T1000 (cell line): ENCODE results near the gene CWF19L1.
"Not testable (repeated sequence)": the region's sequence is repeated elsewhere in the genome, so short reads cannot be mapped to it uniquely, and the experiment has no call there.

ENCODE experiments used
- DNase-seq: peaks from one replicate; lab custom pipeline; 2025; ENCODE audit warnings: mixed read lengths; lab: John Stamatoyannopoulos, UW

Gene CWF19L1

GRCh38 chr10:100267239-100268104 lies at the start of gene CWF19L1:
Gene CWF19L1 (minus strand): TSS chr10:100267638. CDS start chr10:100267593, 45 bp downstream.
- peak; percentile 45 for DNase-seq

DNA sequence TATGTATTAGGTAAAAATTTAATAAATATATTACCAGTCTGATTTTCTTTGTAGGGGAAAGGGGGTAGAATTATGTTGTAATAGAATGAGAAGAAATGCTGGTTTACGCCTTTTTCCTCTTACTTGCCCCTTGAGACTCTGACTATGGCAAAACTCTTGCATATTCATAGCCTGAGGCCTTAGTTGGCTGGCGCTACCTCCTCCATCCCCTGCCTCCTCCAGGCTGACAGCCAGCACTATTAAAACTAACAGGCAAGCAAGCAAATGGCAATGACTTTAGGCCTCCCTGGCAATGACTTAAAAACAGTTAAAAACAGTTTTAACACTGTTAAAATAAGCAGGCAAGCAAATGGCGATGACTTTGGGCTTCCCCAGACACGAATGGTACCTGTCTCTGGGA lies 48.2 kb upstream of the CWF19L1 start:
- DNase-seq = no peak

- no peak for DNase-seq
Measured at GRCh38 chr10:100311298-100311697, 43.9 kb upstream of the CWF19L1 start.

GRCh38 chr10:100307684-100308083 lies 40.2 kb upstream of the CWF19L1 start:
- DNase-seq = no peak

- DNase-seq = no peak
Measured at GRCh38 chr10:100306861-100307260, 39.4 kb upstream of the CWF19L1 start.

DNA sequence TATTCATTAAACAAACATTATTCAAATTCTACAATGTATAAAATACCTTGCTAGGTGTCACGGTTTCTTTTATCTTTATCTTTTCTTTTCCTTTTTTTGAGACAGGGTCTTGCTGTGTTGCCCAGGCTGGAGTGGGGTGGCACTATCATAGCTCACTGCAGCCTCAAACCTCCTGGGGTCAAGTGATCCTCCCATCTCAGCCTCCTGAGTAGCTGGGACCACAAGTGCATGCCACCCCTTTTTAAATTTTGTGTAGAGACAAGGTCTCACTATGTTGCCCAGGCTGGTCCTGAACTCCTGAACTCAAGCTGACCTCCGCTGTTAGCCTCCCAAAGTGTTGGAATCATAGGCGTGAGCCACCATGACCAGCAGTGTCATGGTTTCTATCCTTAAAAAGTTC lies 37.0 kb upstream of the CWF19L1 start:
- no peak for DNase-seq

DNA sequence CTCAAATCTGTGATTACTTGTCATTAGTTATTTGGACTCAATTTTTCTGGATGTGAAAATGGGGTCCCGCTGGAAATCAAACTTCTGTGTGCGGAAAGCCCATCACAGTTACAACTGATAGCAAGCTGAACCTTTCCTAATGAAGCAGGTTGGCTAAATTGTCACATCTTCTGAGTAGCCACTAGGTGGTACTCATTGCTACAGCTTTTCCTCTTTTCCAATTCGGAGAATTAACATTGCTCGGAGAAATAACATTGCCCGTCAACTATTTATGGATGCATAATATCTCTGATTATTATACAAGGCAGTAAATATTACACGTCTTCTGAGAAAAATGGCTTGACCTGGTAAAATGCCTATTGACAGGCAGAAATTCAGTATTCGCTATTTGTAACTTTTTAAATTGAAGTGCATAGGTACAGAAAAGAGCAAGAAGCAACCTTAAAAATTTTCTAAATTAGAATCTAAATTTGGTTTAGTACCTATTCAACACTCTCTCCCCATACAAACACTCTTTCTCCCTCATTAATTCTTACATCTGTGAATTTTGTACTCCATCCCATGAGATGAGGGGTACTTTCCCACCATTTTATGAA lies 36.4 kb upstream of the CWF19L1 start:
- no peak for DNase-seq

GRCh38 chr10:100301123-100301522 lies 33.7 kb upstream of the CWF19L1 start:
- DNase-seq = not testable (repeated sequence)

GRCh38 chr10:100297242-100297641 lies 29.8 kb upstream of the CWF19L1 start:
- no peak for DNase-seq

GRCh38 chr10:100293066-100293465 lies 25.6 kb upstream of the CWF19L1 start:
- no peak for DNase-seq

DNA sequence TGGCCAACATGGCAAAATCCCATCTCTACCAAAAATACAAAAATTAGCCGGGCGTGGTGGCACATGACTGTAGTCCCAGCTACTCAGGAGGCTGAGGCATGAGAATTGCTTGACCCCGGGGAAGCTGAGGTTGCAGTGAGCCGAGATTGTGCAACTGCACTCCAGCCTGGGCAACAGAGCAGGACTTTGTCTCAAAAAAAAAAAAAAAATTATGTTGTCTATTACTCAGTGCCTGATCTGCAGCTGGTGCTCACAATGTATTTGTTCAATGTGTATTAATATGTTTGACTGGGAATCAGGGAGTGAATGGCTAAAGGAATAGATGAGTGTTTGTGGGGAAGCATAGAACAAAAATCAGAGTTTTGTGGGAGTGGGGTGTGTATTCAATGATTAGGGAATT lies 24.9 kb upstream of the CWF19L1 start:
- DNase-seq = not testable (repeated sequence)

DNA sequence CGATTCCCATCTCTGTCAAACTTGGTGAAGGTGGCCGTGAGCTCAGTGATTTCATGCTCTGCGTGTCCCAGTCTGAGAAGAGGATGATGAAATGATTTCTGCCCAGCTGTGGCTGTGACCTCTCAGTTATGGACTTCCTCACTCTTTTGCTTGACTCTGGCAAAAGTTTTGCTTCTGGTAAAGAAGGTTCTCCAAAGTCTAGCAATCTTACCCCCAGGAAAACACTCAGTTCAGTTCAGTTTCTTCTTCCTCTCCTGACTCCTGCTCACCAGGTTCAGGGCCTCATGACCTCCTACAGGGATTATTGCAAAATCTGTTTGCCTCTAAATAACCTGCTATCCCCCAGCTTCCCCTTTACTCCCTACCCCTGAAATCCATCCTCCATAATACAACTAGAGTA lies 23.9 kb upstream of the CWF19L1 start:
- no peak for DNase-seq

GRCh38 chr10:100289641-100290040 lies 22.2 kb upstream of the CWF19L1 start:
- DNase-seq = no peak

GRCh38 chr10:100288196-100288595 lies 20.8 kb upstream of the CWF19L1 start:
- DNase-seq = no peak

GRCh38 chr10:100287756-100288155 lies 20.3 kb upstream of the CWF19L1 start:
- no peak for DNase-seq

DNA sequence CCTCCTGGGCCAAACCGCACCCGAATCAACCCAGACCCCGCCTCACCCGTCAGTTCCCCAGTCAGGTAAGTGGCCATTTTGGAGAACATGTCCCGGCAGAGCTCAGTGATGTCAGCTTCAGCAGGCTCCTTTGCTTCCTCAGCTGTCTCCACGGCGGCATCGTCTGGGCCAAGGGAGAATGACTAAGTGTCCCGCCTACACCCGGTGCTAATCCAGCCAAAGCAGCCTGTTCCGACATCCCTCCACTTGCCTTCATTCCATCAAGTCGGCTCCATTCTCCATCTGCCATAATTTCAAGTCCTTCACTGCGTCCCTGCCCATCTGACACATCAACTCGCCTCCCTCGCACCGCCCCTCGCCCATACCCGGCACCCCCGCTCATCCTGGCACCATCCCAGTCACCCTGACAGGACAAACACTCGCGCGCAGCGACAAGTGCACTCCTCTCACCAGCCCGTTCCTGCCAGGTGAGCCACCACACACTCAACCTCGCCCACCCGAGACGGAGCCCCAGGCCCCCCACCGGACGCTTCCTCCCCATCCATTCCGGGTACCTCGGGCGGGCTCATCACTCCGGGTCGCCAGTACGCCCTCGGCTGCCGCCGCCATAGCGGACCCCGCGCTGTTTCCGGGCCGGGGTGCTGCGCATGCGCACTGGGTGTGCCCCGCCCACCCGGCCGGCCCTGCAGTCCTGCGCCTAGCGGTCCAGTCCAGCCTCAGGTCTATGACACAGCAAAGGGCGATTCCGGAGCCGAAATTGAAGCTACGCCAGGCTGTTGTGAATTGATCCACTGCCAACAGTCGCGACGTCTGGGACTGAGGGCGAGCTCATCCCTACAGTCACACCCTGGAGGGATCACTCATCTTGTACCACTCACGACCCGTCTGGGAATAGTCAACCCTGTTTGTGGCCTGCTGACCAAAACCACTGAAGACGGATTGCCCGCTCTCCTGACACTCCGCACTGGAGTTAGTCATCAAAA lies 18.9 kb upstream of the CWF19L1 start, which contains the start of gene BLOC1S2:
Gene BLOC1S2, minus strand, starts transcription at position 630 of the 983 bp plus-strand sequence. Its CDS starts 21 bp downstream, at position 609.
- peak; percentile 92 for DNase-seq

- DNase-seq = not testable (repeated sequence)
Measured at GRCh38 chr10:100285326-100285725, 17.9 kb upstream of the CWF19L1 start.

DNA sequence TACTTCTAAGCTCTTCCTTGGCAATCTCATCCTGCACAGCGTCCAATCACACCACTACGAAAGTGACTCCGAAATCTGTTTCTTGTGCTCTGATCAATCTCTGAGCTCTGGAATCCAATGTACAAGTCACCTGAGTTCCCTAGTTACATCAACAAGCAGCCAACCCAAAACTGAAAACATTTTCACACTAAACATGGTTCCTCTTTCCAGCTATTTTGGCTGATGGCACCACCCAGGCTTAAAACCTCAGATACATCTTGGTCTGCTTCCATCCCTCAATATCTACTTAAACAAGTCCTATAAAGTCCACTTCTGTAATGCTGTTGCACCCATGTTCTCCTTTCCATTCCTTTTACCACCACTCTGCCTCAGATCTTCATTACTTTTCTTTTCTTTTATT lies 15.5 kb upstream of the CWF19L1 start:
- no peak for DNase-seq

DNA sequence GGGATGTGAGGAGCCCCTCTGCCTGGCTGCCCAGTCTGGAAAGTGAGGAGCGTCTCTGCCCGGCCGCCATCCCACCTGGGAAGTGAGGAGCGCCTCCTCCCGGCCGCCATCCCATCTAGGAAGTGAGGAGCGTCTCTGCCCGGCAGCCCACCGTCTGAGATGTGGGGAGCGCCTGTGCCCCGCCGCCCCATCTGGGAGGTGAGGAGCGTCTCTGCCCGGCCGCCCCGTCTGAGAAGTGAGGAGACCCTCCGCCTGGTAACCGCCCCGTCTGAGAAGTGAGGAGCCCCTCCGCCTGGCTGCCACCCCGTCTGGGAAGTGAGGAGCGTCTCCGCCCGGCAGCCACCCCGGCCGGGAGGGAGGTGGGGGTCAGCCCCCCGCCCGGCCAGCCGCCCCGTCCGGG lies 9.5 kb upstream of the CWF19L1 start:
- DNase-seq = not testable (repeated sequence)

GRCh38 chr10:100265821-100266485 lies 1.5 kb downstream of the CWF19L1 start:
- no peak for DNase-seq

- no peak for DNase-seq
Measured at GRCh38 chr10:100254191-100254590, 13.2 kb downstream of the CWF19L1 start.
